Measurements from ENCODE around the gene RELT. TPM values are rescaled to one million over a fixed set of nuclear protein-coding genes. Genes with fewer than 3 reads are reported as not detected.

RELT gene
- total RNA-seq, 2 donors from 2014 or later, result 0.33 to 0.52 TPM

DNA sequence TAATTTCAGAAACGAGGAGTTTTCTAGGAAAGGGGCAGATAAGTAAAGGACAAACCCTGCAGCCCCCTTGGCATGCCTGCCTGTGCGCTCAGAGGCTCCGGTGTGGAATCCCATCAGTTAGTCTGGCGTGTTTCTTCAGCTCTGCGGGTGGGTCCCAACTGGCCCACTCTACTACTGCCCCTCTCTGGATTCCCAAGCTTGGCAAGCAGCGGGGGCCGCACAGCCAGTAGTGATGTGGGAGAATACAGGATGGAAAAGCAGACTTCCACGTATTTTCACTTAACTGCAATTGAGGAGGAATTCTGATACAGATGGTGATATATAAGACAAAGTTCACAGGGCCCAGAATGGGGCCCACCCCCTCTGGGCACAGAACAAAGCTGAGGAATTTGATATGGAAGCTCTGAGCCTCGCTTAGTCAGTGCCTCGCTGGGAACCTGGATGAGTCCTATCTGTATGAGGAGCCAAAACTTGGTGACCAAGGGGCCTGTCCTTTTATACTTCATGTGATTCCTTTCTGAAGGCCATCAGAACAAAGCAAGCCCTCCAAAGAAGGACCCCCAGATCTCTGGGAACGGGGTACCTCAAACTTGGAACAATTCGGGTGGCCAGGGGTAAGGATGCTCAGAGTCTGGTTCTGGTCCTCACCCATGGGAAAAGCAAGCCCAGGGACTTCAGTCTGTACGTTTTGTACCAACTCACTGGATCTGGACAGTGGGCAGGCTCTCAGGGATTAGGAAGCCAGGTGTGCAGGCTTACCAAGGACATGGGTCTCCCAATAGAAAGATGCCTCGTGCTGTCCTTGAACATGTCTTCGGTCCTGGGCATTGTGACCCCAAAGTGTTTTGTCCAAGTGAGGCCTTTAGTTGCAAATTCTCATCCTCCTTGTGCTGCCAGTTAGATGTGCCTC lies 26.0 kb downstream of the RELT start:
- intact Hi-C loops (cut with DNase I), result no loop called here
- ATAC-seq (no peak), DNase-seq (no peak)
- TF ChIP-seq, protein P1, sequence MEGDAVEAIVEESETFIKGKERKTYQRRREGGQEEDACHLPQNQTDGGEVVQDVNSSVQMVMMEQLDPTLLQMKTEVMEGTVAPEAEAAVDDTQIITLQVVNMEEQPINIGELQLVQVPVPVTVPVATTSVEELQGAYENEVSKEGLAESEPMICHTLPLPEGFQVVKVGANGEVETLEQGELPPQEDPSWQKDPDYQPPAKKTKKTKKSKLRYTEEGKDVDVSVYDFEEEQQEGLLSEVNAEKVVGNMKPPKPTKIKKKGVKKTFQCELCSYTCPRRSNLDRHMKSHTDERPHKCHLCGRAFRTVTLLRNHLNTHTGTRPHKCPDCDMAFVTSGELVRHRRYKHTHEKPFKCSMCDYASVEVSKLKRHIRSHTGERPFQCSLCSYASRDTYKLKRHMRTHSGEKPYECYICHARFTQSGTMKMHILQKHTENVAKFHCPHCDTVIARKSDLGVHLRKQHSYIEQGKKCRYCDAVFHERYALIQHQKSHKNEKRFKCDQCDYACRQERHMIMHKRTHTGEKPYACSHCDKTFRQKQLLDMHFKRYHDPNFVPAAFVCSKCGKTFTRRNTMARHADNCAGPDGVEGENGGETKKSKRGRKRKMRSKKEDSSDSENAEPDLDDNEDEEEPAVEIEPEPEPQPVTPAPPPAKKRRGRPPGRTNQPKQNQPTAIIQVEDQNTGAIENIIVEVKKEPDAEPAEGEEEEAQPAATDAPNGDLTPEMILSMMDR (IDR thresholded peaks at IDR 0.05), result no peak
- no peak for TF ChIP-seq POLR2A (IDR thresholded peaks at IDR 0.05)
- no peaks in the 10 kb centered on the region for H3K36me3 ChIP-seq (replicated peaks in 1 of 2; ENCODE audit: insufficient read depth in 1 of 2, low read depth in 2 of 2)
- H3K27ac ChIP-seq, result no peak overlapping the region
- H3K4me1 ChIP-seq, result no peaks in the 10 kb centered on the region
- H3K27me3 ChIP-seq, result no peaks in the 10 kb centered on the region
- 84 to 85% methylated on average over 14 to 15 of the region's 15 CpGs for WGBS, 2 donors
- H3K4me3 ChIP-seq, result no peak overlapping the region
- H3K9me3 ChIP-seq, result no peaks in the 10 kb centered on the region

DNA sequence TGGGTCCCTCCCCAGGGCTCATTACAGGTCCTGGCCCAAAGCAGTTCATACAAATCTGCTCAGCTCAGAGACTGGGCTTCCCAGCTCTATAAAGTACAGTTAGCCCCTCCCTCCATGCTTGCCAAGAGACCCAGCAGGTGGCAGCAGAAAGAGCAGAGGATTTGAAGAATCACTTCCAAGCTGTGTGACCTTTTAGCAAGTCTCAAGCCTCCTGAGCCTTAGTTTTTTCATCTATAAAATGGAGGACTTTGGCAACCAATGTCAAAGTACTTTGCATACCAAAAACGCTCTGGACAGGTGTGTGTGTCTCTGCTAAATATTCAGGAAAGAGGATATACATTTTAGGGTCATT lies 26.6 kb downstream of the RELT start:
- Histone ChIP-seq H3K4me3 (no peak overlapping the region), H3K27ac (no peak overlapping the region), H3K36me3 (replicated peaks in 1 of 2; ENCODE audit: insufficient read depth in 1 of 2, low read depth in 2 of 2) (no peaks in the 10 kb centered on the region), H3K4me1 (no peaks in the 10 kb centered on the region), H3K9me3 (no peaks in the 10 kb centered on the region), H3K27me3 (no peaks in the 10 kb centered on the region)
- TF ChIP-seq, protein P1 (IDR thresholded peaks at IDR 0.05), result peak in 1 of 7 experiments; percentile 5
- TF ChIP-seq POLR2A (IDR thresholded peaks at IDR 0.05), result no peak
- no peak for ATAC-seq
- intact Hi-C loops (cut with DNase I), result no loop called here
- 68 to 76% methylated on average over 1 of the region's 1 CpG for WGBS, 2 donors
- DNase-seq, result no peak

DNA sequence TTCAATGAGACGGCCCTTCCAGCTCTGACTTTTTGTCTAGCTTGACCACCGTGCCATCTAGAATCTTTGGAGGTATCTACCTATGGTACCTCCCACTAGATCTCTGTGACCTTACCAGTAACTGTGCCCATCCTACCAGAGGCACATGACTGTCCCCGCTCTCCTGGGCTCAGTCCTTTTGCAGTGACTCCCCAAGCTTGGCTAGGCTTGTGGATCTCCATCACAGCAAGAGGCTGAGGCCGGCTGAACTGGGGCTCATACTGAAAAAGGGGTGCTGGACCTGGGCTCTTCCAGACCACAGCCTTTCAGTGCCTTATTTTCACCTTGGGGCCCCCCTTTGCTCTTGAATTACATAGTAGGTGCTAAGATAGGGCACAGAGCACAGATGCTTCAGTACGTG lies 27.3 kb downstream of the RELT start:
- intact Hi-C loops (cut with DNase I), result no loop called here
- 90 to 92% methylated on average over 4 to 5 of the region's 5 CpGs for WGBS, 2 donors

DNA sequence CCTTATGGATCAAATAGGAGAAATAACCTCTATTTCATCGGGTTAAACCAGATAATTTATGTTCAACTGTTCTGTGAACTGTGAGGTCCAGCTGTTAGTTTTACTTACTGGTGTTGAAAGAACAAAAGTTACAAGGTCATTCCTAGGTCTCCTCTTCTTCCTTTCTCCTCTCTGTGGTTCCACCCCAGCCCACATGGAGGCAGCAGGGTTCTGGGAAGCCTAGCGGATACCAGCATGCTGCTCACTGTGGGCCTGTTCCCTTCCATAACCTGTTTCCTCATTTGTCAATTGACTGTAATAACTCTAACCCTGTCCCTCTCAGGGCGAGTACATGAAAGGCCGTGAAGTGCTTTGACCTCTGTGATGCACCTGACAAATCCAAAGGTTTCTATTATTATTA lies 27.8 kb downstream of the RELT start:
- Histone ChIP-seq H3K36me3 (replicated peaks in 1 of 2; ENCODE audit: insufficient read depth in 1 of 2, low read depth in 2 of 2) (no peaks in the 10 kb centered on the region), H3K27me3 (no peaks in the 10 kb centered on the region), H3K27ac (no peak overlapping the region), H3K4me3 (no peak overlapping the region), H3K9me3 (no peaks in the 10 kb centered on the region), H3K4me1 (no peaks in the 10 kb centered on the region)
- DNase-seq (peak in 3 of 4 donors; percentile 46 to 72 (median 60)), ATAC-seq (peak; percentile 69)
- TF ChIP-seq, protein P1 (IDR thresholded peaks at IDR 0.05), result peak in 6 of 7 experiments; percentile 16 to 63 (median 42)
- no peak for TF ChIP-seq POLR2A (IDR thresholded peaks at IDR 0.05)
- WGBS, 2 donors, result 50% methylated on average over 4 of the region's 4 CpGs
- intact Hi-C loops (cut with DNase I), result no loop called here

More for the DNA sequence above, 27.3 kb downstream of the RELT start:
- Histone ChIP-seq H3K9me3 (no peaks in the 10 kb centered on the region), H3K4me3 (no peak overlapping the region), H3K4me1 (no peaks in the 10 kb centered on the region), H3K36me3 (replicated peaks in 1 of 2; ENCODE audit: insufficient read depth in 1 of 2, low read depth in 2 of 2) (no peaks in the 10 kb centered on the region), H3K27me3 (no peaks in the 10 kb centered on the region), H3K27ac (no peak overlapping the region)
- TF ChIP-seq, protein P1 (IDR thresholded peaks at IDR 0.05), result no peak
- no peak for TF ChIP-seq POLR2A (IDR thresholded peaks at IDR 0.05)
- no peak for ATAC-seq
- no peak for DNase-seq
